Right atrium auricular region (tissue), 2 donors: Measurements from ENCODE around the gene DUSP9. TPM values are rescaled to one million over a fixed set of nuclear protein-coding genes. Genes with fewer than 3 reads are reported as not detected.

Source experiments
- DNase-seq: peaks from one replicate; pipeline ENCODE4 v3.0.0-alpha.2; 2019; ENCODE audit warnings: low spot score
- H3K27ac ChIP-seq, 2 donors: fragments of 200-600 bp; sonication (generic); 1 replicate in 1 of 2; 2 replicates in 1 of 2; pipeline ENCODE4 v1.5.1; 2016 to 2019
- H3K27me3 ChIP-seq, 2 donors: fragments of 200-600 bp; sonication (generic); one replicate each; pipeline versions ENCODE4 v1.5.1 to v1.6.0; 2017 to 2019
- H3K36me3 ChIP-seq: fragments of 200-600 bp; sonication (generic); one replicate; pipeline ENCODE4 v1.5.1; 2016
- H3K4me1 ChIP-seq, 2 donors: fragments of 200-600 bp; sonication (generic); one replicate each; pipeline versions ENCODE4 v1.5.1 to v1.6.0; 2017 to 2019
- H3K4me3 ChIP-seq, 2 donors: fragments of 200-600 bp; sonication (generic); 1 replicate in 1 of 2; 2 replicates in 1 of 2; pipeline ENCODE4 v1.5.1; 2017 to 2019; ENCODE audit warnings: mild to moderate bottlenecking in 1 of 2, moderate library complexity in 1 of 2
- H3K9me3 ChIP-seq, 2 donors: fragments of 200-600 bp; sonication (generic); one replicate each; pipeline ENCODE4 v1.5.1; 2019
- total RNA-seq, 2 donors: library from RNA; depleted of rRNA; stranded (reverse); fragments of >200 nt; gene quantifications; one replicate each; pipeline ENCODE4 v1.1.0, GENCODE V29; 2016
- TF ChIP-seq, protein P1 (sequence below), 2 donors: fragments of 200-600 bp; sonication (generic); IDR thresholded peaks; one replicate each; pipeline ENCODE4 v1.5.1; 2019; ENCODE audit warnings: antibody characterized with exemption in 2 of 2

DUSP9 gene
- total RNA-seq, 2 donors from 2014 or later = not detected

DNA sequence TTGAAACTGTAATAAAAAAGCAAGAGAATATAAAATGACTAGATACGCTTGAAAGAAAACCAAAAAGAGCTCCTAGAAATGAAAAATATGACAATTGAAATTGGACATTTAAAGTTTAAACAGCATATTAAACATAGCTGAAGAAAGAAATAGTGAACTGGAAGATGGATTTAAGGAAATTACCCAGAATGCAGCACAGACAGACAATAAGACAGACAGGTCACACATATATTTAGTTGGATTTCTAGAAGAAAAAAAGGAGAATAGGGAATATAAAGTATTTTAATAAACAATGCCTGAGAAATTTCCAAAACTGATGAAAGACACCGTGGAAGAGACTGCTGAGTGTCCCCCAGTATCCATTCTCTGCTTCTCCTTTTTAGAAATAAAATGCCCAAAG lies 6.6 kb downstream of the DUSP9 start:
- Histone ChIP-seq H3K4me1 (no peaks in the 10 kb centered on the region), H3K4me3 (no peak overlapping the region), H3K27ac (no peak overlapping the region), H3K27me3 (no peaks in the 10 kb centered on the region), H3K36me3 (no peaks in the 10 kb centered on the region), H3K9me3 (peaks cover 0 to 11% of the 10 kb centered on the region in 2 donors)
- DNase-seq = no peak
- TF ChIP-seq, protein P1, sequence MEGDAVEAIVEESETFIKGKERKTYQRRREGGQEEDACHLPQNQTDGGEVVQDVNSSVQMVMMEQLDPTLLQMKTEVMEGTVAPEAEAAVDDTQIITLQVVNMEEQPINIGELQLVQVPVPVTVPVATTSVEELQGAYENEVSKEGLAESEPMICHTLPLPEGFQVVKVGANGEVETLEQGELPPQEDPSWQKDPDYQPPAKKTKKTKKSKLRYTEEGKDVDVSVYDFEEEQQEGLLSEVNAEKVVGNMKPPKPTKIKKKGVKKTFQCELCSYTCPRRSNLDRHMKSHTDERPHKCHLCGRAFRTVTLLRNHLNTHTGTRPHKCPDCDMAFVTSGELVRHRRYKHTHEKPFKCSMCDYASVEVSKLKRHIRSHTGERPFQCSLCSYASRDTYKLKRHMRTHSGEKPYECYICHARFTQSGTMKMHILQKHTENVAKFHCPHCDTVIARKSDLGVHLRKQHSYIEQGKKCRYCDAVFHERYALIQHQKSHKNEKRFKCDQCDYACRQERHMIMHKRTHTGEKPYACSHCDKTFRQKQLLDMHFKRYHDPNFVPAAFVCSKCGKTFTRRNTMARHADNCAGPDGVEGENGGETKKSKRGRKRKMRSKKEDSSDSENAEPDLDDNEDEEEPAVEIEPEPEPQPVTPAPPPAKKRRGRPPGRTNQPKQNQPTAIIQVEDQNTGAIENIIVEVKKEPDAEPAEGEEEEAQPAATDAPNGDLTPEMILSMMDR (IDR thresholded peaks at IDR 0.05) = no peak

DNA sequence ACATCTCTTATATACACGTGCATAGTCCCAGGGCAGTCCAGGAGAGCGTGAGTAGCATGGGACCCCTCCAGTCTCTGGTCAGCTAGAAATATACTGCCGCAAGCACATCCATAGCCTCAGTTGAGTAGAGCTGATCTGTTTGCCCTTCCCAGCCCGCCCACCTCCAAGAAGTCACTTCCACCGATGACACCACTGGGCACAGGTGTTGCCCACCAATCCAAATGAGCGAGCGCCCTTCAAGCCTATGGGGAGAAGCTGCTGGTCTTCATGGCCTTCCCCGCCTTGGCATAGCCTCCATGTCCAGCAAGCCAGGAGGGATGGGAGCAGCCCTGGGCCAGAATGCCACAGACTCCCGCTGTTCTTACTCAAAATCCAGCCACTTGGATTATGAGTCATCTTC lies 10.2 kb downstream of the DUSP9 start:
- Histone ChIP-seq H3K4me1 (no peaks in the 10 kb centered on the region), H3K27ac (no peak overlapping the region), H3K4me3 (no peak overlapping the region), H3K36me3 (no peaks in the 10 kb centered on the region), H3K9me3 (peaks cover 0 to 11% of the 10 kb centered on the region in 2 donors), H3K27me3 (peaks cover 0 to 3% of the 10 kb centered on the region in 2 donors)
- TF ChIP-seq, protein P1 (IDR thresholded peaks at IDR 0.05) = no peak
- DNase-seq = no peak

DNA sequence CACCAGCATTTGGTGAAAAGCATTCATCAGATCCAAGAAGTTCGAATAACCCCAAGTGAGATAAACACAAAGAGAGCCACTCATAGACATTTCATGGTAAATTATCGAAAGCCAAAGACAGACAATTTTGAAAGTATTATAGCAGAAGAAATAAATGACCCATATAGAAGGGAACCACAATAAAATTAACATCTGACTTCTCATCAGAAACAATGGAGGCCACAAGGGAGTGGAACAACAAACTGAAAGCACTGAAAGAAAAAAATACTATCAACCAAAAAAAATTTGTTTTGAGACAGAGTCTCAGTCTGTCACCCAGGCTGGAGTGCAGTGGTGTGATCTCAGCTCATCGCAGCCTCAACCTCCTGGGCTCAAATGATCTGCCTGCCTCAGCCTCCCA lies 12.3 kb downstream of the DUSP9 start:
- H3K27ac ChIP-seq = no peak overlapping the region

DNA sequence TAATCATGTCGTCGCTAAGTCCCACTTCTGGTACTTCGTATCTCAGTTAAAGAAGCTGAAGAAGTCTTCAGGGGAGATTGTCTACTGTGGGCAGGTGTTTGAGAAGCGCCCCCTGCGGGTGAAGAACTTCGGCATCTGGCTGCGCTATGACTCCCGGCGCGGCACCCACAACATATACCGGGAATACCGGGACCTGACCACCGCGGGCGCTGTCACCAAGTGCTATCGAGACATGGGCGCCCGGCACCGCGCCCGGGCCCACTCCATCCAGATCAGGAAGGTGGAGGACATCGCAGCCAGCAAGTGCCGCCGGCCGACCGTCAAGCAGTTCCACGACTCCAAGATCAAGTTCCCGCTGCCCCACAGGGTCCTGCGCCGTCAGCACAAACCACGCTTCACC lies 15.3 kb downstream of the DUSP9 start:
- no peaks in the 10 kb centered on the region for H3K36me3 ChIP-seq
- H3K9me3 ChIP-seq = peaks cover 0 to 4% of the 10 kb centered on the region in 2 donors
- no peak for DNase-seq
- TF ChIP-seq, protein P1 (IDR thresholded peaks at IDR 0.05) = peak in 1 of 2 donors; percentile 55
- H3K27ac ChIP-seq = no peak overlapping the region
- no peaks in the 10 kb centered on the region for H3K4me1 ChIP-seq
- no peak overlapping the region for H3K4me3 ChIP-seq
- peaks cover 0 to 3% of the 10 kb centered on the region in 2 donors for H3K27me3 ChIP-seq

More for the DNA sequence above, 12.3 kb downstream of the DUSP9 start:
- DNase-seq = no peak
- TF ChIP-seq, protein P1 (IDR thresholded peaks at IDR 0.05) = no peak
- peaks cover 0 to under 1% of the 10 kb centered on the region in 2 donors for H3K9me3 ChIP-seq
- H3K36me3 ChIP-seq = no peaks in the 10 kb centered on the region
- H3K27me3 ChIP-seq = peaks cover 0 to 3% of the 10 kb centered on the region in 2 donors
- H3K4me3 ChIP-seq = no peak overlapping the region
- no peaks in the 10 kb centered on the region for H3K4me1 ChIP-seq

DNA sequence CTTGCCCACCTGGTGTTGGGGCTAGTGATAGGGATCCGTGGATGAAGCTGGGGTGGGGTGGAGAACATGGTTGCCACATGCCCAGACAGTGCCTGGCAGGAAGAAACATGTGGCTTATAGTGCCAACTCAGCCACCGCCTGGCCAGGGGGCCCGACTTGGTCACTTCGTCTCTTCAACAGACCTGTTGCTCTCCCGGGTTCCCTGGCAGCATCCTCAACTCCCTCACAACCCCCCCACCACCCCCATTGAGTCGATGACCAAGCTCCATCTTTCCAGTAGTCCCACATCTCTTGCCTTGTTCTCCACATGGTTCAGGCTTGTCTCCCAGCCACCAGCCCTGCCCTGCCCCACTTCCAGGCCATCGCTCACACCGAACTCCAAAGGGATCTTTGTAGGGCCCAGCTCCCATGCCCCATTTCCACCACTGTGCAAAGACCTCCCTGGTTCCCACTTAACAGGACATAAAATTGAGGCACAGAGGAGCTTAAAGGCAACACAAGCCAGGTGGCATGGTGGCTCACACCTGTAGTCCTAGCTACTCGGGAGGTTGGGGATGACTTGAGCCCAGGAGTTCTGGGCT lies 18.8 kb downstream of the DUSP9 start:
- Histone ChIP-seq H3K4me3 (no peak overlapping the region), H3K36me3 (no peaks in the 10 kb centered on the region), H3K27ac (no peak overlapping the region), H3K27me3 (no peaks in the 10 kb centered on the region), H3K9me3 (peaks cover 0 to 4% of the 10 kb centered on the region in 2 donors), H3K4me1 (no peaks in the 10 kb centered on the region)
- no peak for DNase-seq
- TF ChIP-seq, protein P1 (IDR thresholded peaks at IDR 0.05) = no peak
